ENCODE results near the gene KCNK3. TPM values are rescaled to one million over a fixed set of nuclear protein-coding genes. Genes with fewer than 3 reads are reported as not detected.
A peak's percentile ranks its signal among the peaks of the same experiment; 100 is the strongest.

KCNK3 gene
- total and polyA plus RNA-seq, 2 of the 13 experiments (the other 11 are each of a cell fraction or from before 2014, with no cell fraction given): not detected

DNA sequence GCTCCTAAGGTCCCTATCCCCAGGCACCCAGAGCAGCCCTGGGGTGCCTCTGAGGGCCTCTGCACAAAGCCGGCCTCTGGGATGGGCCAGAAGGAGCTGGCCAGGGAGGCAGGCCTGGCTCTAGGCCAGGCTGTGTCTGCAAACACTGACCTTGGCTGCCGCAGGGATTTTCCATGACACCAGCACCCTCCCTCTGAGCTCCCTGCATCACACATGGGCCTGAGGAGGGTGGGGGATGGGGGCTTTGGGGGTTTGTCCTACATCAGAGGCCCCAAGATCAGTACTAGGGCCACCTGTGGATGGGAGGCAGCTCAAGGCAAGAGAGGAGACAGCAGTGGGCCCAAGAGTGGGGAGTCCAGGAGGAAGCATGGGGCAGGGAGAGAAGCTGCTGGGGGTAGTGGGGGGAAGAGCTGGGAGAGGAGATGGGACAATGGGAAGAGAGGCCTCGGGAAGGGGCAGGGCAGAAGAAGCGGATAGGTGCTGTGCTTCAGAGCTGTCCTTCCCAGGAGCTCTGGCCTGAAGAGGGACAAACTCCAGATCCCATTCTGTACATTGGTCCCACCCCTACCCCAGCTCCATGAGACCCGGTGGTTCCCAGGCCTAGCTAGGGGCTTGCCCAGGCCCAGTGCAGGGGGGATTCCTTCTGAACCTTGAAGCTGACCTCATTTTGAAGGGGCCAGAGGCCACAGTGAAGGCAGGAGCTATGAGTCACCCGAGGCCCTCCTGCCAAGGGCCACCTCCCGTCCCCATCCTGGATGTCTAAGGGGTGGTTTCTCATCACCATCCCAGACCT lies 28.0 kb downstream of the KCNK3 start (continued):
- TF ChIP-seq, protein P1, sequence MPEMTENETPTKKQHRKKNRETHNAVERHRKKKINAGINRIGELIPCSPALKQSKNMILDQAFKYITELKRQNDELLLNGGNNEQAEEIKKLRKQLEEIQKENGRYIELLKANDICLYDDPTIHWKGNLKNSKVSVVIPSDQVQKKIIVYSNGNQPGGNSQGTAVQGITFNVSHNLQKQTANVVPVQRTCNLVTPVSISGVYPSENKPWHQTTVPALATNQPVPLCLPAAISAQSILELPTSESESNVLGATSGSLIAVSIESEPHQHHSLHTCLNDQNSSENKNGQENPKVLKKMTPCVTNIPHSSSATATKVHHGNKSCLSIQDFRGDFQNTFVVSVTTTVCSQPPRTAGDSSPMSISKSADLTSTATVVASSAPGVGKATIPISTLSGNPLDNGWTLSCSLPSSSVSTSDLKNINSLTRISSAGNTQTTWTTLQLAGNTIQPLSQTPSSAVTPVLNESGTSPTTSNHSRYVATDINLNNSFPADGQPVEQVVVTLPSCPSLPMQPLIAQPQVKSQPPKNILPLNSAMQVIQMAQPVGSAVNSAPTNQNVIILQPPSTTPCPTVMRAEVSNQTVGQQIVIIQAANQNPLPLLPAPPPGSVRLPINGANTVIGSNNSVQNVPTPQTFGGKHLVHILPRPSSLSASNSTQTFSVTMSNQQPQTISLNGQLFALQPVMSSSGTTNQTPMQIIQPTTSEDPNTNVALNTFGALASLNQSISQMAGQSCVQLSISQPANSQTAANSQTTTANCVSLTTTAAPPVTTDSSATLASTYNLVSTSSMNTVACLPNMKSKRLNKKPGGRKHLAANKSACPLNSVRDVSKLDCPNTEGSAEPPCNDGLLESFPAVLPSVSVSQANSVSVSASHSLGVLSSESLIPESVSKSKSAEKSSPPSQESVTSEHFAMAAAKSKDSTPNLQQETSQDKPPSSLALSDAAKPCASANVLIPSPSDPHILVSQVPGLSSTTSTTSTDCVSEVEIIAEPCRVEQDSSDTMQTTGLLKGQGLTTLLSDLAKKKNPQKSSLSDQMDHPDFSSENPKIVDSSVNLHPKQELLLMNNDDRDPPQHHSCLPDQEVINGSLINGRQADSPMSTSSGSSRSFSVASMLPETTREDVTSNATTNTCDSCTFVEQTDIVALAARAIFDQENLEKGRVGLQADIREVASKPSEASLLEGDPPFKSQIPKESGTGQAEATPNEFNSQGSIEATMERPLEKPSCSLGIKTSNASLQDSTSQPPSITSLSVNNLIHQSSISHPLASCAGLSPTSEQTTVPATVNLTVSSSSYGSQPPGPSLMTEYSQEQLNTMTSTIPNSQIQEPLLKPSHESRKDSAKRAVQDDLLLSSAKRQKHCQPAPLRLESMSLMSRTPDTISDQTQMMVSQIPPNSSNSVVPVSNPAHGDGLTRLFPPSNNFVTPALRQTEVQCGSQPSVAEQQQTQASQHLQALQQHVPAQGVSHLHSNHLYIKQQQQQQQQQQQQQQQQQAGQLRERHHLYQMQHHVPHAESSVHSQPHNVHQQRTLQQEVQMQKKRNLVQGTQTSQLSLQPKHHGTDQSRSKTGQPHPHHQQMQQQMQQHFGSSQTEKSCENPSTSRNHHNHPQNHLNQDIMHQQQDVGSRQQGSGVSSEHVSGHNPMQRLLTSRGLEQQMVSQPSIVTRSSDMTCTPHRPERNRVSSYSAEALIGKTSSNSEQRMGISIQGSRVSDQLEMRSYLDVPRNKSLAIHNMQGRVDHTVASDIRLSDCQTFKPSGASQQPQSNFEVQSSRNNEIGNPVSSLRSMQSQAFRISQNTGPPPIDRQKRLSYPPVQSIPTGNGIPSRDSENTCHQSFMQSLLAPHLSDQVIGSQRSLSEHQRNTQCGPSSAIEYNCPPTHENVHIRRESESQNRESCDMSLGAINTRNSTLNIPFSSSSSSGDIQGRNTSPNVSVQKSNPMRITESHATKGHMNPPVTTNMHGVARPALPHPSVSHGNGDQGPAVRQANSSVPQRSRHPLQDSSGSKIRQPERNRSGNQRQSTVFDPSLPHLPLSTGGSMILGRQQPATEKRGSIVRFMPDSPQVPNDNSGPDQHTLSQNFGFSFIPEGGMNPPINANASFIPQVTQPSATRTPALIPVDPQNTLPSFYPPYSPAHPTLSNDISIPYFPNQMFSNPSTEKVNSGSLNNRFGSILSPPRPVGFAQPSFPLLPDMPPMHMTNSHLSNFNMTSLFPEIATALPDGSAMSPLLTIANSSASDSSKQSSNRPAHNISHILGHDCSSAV (CRISPR knock-in tag; IDR thresholded peaks at IDR 0.05; ENCODE audit: borderline replicate concordance): no peak
- no peak for TF ChIP-seq ZSCAN25 (CRISPR knock-in tag; IDR thresholded peaks at IDR 0.05)
- TF ChIP-seq MIER2 (CRISPR knock-in tag; IDR thresholded peaks at IDR 0.05): peak; percentile 29; the same call in 1 of the 2 replicates
- no peak for TF ChIP-seq CEBPG (CRISPR knock-in tag; IDR thresholded peaks at IDR 0.05)
- no peak for TF ChIP-seq ZSCAN9 (CRISPR knock-in tag; IDR thresholded peaks at IDR 0.05; ENCODE audit: borderline replicate concordance)
- no peak for TF ChIP-seq IRF2 (CRISPR knock-in tag; IDR thresholded peaks at IDR 0.05)
- TF ChIP-seq, protein P2, sequence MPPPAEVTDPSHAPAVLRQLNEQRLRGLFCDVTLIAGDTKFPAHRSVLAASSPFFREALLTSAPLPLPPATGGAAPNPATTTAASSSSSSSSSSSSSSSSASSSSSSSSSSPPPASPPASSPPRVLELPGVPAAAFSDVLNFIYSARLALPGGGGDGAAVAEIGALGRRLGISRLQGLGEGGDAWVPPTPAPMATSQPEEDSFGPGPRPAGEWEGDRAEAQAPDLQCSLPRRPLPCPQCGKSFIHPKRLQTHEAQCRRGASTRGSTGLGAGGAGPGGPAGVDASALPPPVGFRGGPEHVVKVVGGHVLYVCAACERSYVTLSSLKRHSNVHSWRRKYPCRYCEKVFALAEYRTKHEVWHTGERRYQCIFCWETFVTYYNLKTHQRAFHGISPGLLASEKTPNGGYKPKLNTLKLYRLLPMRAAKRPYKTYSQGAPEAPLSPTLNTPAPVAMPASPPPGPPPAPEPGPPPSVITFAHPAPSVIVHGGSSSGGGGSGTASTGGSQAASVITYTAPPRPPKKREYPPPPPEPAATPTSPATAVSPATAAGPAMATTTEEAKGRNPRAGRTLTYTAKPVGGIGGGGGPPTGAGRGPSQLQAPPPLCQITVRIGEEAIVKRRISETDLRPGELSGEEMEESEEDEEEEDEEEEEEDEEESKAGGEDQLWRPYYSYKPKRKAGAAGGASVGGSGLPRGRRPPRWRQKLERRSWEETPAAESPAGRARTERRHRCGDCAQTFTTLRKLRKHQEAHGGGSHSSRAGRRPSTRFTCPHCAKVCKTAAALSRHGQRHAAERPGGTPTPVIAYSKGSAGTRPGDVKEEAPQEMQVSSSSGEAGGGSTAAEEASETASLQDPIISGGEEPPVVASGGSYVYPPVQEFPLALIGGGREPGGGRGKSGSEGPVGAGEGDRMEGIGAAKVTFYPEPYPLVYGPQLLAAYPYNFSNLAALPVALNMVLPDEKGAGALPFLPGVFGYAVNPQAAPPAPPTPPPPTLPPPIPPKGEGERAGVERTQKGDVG (CRISPR knock-in tag; IDR thresholded peaks at IDR 0.05; ENCODE audit: borderline replicate concordance): no peak
- TF ChIP-seq SRSF1 (optimal IDR thresholded peaks at IDR 0.05; ENCODE audit: low read depth, low read length): no peak
- TF ChIP-seq ZNF570 (CRISPR knock-in tag; IDR thresholded peaks at IDR 0.05; ENCODE audit: borderline replicate concordance): no peak
- no peak for TF ChIP-seq HOXD1 (CRISPR knock-in tag; IDR thresholded peaks at IDR 0.05)
- TF ChIP-seq KDM2A (CRISPR knock-in tag; IDR thresholded peaks at IDR 0.05; ENCODE audit: borderline replicate concordance, low read depth): no peak
- no peak for TF ChIP-seq PLRG1 (conservative IDR thresholded peaks at IDR 0.05)
- no peak for TF ChIP-seq RAD51 (IDR thresholded peaks at IDR 0.05; ENCODE audit: borderline replicate concordance)
- TF ChIP-seq, protein P3, sequence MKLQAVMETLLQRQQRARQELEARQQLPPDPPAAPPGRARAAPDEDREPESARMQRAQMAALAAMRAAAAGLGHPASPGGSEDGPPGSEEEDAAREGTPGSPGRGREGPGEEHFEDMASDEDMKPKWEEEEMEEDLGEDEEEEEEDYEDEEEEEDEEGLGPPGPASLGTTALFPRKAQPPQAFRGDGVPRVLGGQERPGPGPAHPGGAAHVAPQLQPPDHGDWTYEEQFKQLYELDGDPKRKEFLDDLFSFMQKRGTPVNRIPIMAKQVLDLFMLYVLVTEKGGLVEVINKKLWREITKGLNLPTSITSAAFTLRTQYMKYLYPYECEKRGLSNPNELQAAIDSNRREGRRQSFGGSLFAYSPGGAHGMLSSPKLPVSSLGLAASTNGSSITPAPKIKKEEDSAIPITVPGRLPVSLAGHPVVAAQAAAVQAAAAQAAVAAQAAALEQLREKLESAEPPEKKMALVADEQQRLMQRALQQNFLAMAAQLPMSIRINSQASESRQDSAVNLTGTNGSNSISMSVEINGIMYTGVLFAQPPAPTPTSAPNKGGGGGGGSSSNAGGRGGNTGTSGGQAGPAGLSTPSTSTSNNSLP (IDR thresholded peaks at IDR 0.05; ENCODE audit: low read depth, low read length): no peak
- TF ChIP-seq, protein P4, sequence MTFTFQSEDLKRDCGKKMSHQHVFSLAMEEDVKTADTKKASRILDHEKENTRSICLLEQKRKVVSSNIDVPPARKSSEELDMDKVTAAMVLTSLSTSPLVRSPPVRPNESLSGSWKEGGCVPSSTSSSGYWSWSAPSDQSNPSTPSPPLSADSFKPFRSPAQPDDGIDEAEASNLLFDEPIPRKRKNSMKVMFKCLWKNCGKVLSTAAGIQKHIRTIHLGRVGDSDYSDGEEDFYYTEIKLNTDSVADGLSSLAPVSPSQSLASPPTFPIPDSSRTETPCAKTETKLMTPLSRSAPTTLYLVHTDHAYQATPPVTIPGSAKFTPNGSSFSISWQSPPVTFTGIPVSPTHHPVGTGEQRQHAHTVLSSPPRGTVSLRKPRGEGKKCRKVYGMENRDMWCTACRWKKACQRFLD (CRISPR knock-in tag; IDR thresholded peaks at IDR 0.05; ENCODE audit: borderline replicate concordance): no peak

Measured in HepG2 (cell line).